GM19372 (cell line): ENCODE results near the gene KLF7.

ENCODE experiments used
- ATAC-seq: cut with Tn5 transposase; IDR thresholded peaks from one replicate; pipeline ENCODE4 v1.9.1; 2021; ENCODE audit warnings: mild to moderate bottlenecking, low read depth, moderate library complexity; ENCODE audit not compliant: unreplicated experiment

Gene KLF7

GRCh38 chr2:207103132-207103531, 62.6 kb downstream of the KLF7 start:
- no peak for ATAC-seq

GRCh38 chr2:207101984-207102383, 63.8 kb downstream of the KLF7 start:
- ATAC-seq: no peak

- ATAC-seq: no peak
These were observed 68.5 kb downstream of the KLF7 start for GRCh38 chr2:207097278-207097677.

GRCh38 chr2:207095963-207096362, 69.8 kb downstream of the KLF7 start:
- ATAC-seq: no peak

GRCh38 chr2:207093234-207093633, 72.5 kb downstream of the KLF7 start:
- ATAC-seq: no peak

- ATAC-seq: no peak
These were observed 72.9 kb downstream of the KLF7 start for GRCh38 chr2:207092818-207093217.

GRCh38 chr2:207091928-207092327, 73.8 kb downstream of the KLF7 start:
- no peak for ATAC-seq

GRCh38 chr2:207091176-207091575, 74.6 kb downstream of the KLF7 start:
- ATAC-seq: no peak

GRCh38 chr2:207090389-207090788, 75.4 kb downstream of the KLF7 start:
- ATAC-seq: no peak

- no peak for ATAC-seq
These were observed 76.9 kb downstream of the KLF7 start for GRCh38 chr2:207088839-207089238.

GRCh38 chr2:207088276-207088675, 77.5 kb downstream of the KLF7 start:
- no peak for ATAC-seq

- no peak for ATAC-seq
These were observed 78.5 kb downstream of the KLF7 start for GRCh38 chr2:207087046-207087902.

GRCh38 chr2:207086136-207086535, 79.6 kb downstream of the KLF7 start:
- ATAC-seq: no peak

GRCh38 chr2:207085110-207085509, 80.6 kb downstream of the KLF7 start:
- ATAC-seq: no peak

GRCh38 chr2:207083361-207084110, 82.2 kb downstream of the KLF7 start:
- no peak for ATAC-seq

GRCh38 chr2:207082619-207083018, 83.1 kb downstream of the KLF7 start:
- no peak for ATAC-seq

GRCh38 chr2:207078186-207078798, 87.5 kb downstream of the KLF7 start:
- no peak for ATAC-seq

- ATAC-seq: no peak
These were observed 88.5 kb downstream of the KLF7 start for GRCh38 chr2:207077266-207077665.

- ATAC-seq: no peak
These were observed 90.3 kb downstream of the KLF7 start for GRCh38 chr2:207075456-207075855.

GRCh38 chr2:207073801-207074678, 91.7 kb downstream of the KLF7 start:
- ATAC-seq: no peak
